BLaER1 (cell line): ENCODE measurements around the gene SELENOV.

Experiments used
- H3K27ac ChIP-seq: shearing (Covaris generic); formaldehyde crosslinking; 2 replicates; pipeline ENCODE4 v1.8.1; 2022
- H3K27me3 ChIP-seq: shearing (Covaris generic); formaldehyde crosslinking; 2 replicates; pipeline ENCODE4 v1.8.1; 2022
- H3K36me3 ChIP-seq: shearing (Covaris generic); formaldehyde crosslinking; 2 replicates; pipeline ENCODE4 v1.8.1; 2022
- H3K4me1 ChIP-seq: shearing (Covaris generic); formaldehyde crosslinking; 2 replicates; pipeline ENCODE4 v1.8.1; 2022
- H3K4me2 ChIP-seq: shearing (Covaris generic); formaldehyde crosslinking; 2 replicates; pipeline ENCODE4 v1.8.1; 2022
- H3K4me3 ChIP-seq: shearing (Covaris generic); formaldehyde crosslinking; 2 replicates; pipeline ENCODE4 v1.8.1; 2022
- H3K9ac ChIP-seq: shearing (Covaris generic); formaldehyde crosslinking; 2 replicates; pipeline ENCODE4 v1.8.1; 2022
- H3K9me3 ChIP-seq: shearing (Covaris generic); formaldehyde crosslinking; 2 replicates; pipeline ENCODE4 v1.8.1; 2022
- H4K20me1 ChIP-seq: shearing (Covaris generic); formaldehyde crosslinking; 2 replicates; pipeline ENCODE4 v1.8.1; 2022
- Cebpa-rat ChIP-seq: shearing (Covaris generic); IDR thresholded peaks from 2 replicates; pipeline ENCODE4 v1.8.1; 2022

Gene SELENOV

GRCh38 chr19:39501340-39501739 lies 13.6 kb upstream of the SELENOV start:
- H3K27ac ChIP-seq: no peak overlapping the region
- no peak overlapping the region for H3K4me2 ChIP-seq
- H3K9ac ChIP-seq: no peak overlapping the region
- peaks cover 30% of the 10 kb centered on the region; the same call in 1 of the 2 replicates for H3K36me3 ChIP-seq
- H3K4me3 ChIP-seq: no peak overlapping the region
- H3K4me1 ChIP-seq: peaks cover 30% of the 10 kb centered on the region
- no peaks in the 10 kb centered on the region for H3K9me3 ChIP-seq
- peaks cover 27% of the 10 kb centered on the region for H3K27me3 ChIP-seq
- H4K20me1 ChIP-seq: peaks cover 15% of the 10 kb centered on the region; the same call in 1 of the 2 replicates
- TF ChIP-seq Cebpa-rat: no peak

- Histone ChIP-seq H3K27ac (no peak overlapping the region), H3K4me3 (no peak overlapping the region), H3K9me3 (no peaks in the 10 kb centered on the region), H3K9ac (no peak overlapping the region), H3K27me3 (peaks cover 42% of the 10 kb centered on the region), H3K4me1 (peaks cover 31% of the 10 kb centered on the region), H3K36me3 (peaks cover 30% of the 10 kb centered on the region; the same call in 1 of the 2 replicates), H4K20me1 (peaks cover 30% of the 10 kb centered on the region), H3K4me2 (no peak overlapping the region)
- TF ChIP-seq Cebpa-rat: no peak
Measured at GRCh38 chr19:39502640-39503417, 12.1 kb upstream of the SELENOV start.

GRCh38 chr19:39506598-39506943 lies 8.4 kb upstream of the SELENOV start:
- Histone ChIP-seq H3K9ac (peak overlapping the region; percentile 58; the same call in 1 of the 2 replicates), H3K36me3 (peaks cover 24% of the 10 kb centered on the region; the same call in 1 of the 2 replicates), H3K27ac (no peak overlapping the region), H3K9me3 (peaks cover 3% of the 10 kb centered on the region; the same call in 1 of the 2 replicates), H4K20me1 (peaks cover 37% of the 10 kb centered on the region), H3K4me3 (peak overlapping the region; percentile 66), H3K4me2 (peak overlapping the region; percentile 80), H3K27me3 (peaks cover 54% of the 10 kb centered on the region), H3K4me1 (peaks cover 15% of the 10 kb centered on the region)
- no peak for TF ChIP-seq Cebpa-rat

- H3K4me3 ChIP-seq: peak overlapping the region; percentile 66
- H3K9me3 ChIP-seq: peaks cover 4% of the 10 kb centered on the region; the same call in 1 of the 2 replicates
- no peak for TF ChIP-seq Cebpa-rat
- peaks cover 37% of the 10 kb centered on the region for H4K20me1 ChIP-seq
- peak overlapping the region; percentile 58 for H3K9ac ChIP-seq
- H3K4me2 ChIP-seq: peak overlapping the region; percentile 80
- H3K4me1 ChIP-seq: peaks cover 15% of the 10 kb centered on the region
- H3K36me3 ChIP-seq: peaks cover 23% of the 10 kb centered on the region; the same call in 1 of the 2 replicates
- H3K27me3 ChIP-seq: peaks cover 56% of the 10 kb centered on the region
- H3K27ac ChIP-seq: no peak overlapping the region
Measured at GRCh38 chr19:39506944-39507714, 7.8 kb upstream of the SELENOV start.

GRCh38 chr19:39507715-39508364 lies 7.1 kb upstream of the SELENOV start:
- peaks cover 15% of the 10 kb centered on the region for H3K4me1 ChIP-seq
- peaks cover 23% of the 10 kb centered on the region; the same call in 1 of the 2 replicates for H3K36me3 ChIP-seq
- no peak overlapping the region for H3K9ac ChIP-seq
- no peak for TF ChIP-seq Cebpa-rat
- peaks cover 63% of the 10 kb centered on the region for H3K27me3 ChIP-seq
- H4K20me1 ChIP-seq: peaks cover 37% of the 10 kb centered on the region
- H3K4me3 ChIP-seq: peak overlapping the region; percentile 66
- H3K4me2 ChIP-seq: peak overlapping the region; percentile 80
- H3K9me3 ChIP-seq: peaks cover 4% of the 10 kb centered on the region; the same call in 1 of the 2 replicates
- H3K27ac ChIP-seq: no peak overlapping the region

- Histone ChIP-seq H3K4me1 (peaks cover 15% of the 10 kb centered on the region), H3K27ac (no peak overlapping the region), H3K36me3 (peaks cover 18% of the 10 kb centered on the region; the same call in 1 of the 2 replicates), H3K9ac (no peak overlapping the region), H3K4me3 (no peak overlapping the region), H4K20me1 (peaks cover 37% of the 10 kb centered on the region), H3K27me3 (peaks cover 71% of the 10 kb centered on the region), H3K9me3 (peaks cover 4% of the 10 kb centered on the region; the same call in 1 of the 2 replicates), H3K4me2 (no peak overlapping the region)
- TF ChIP-seq Cebpa-rat: no peak
Measured at GRCh38 chr19:39508629-39509028, 6.3 kb upstream of the SELENOV start.

- peaks cover 15% of the 10 kb centered on the region for H3K4me1 ChIP-seq
- TF ChIP-seq Cebpa-rat: no peak
- no peak overlapping the region for H3K27ac ChIP-seq
- peaks cover 34% of the 10 kb centered on the region for H4K20me1 ChIP-seq
- H3K9me3 ChIP-seq: peaks cover 4% of the 10 kb centered on the region; the same call in 1 of the 2 replicates
- H3K9ac ChIP-seq: no peak overlapping the region
- H3K4me2 ChIP-seq: no peak overlapping the region
- no peak overlapping the region for H3K4me3 ChIP-seq
- peaks cover 73% of the 10 kb centered on the region for H3K27me3 ChIP-seq
- H3K36me3 ChIP-seq: peaks cover 12% of the 10 kb centered on the region; the same call in 1 of the 2 replicates
Measured at GRCh38 chr19:39509233-39509632, 5.7 kb upstream of the SELENOV start.

GRCh38 chr19:39512988-39513387 lies 2.0 kb upstream of the SELENOV start:
- Histone ChIP-seq H3K4me2 (no peak overlapping the region), H3K27me3 (peaks cover 71% of the 10 kb centered on the region), H3K36me3 (no peaks in the 10 kb centered on the region), H3K9me3 (peaks cover 10% of the 10 kb centered on the region; the same call in 1 of the 2 replicates), H3K27ac (no peak overlapping the region), H3K4me3 (no peak overlapping the region), H4K20me1 (peaks cover 5% of the 10 kb centered on the region; the same call in 1 of the 2 replicates), H3K9ac (no peak overlapping the region), H3K4me1 (peaks cover 10% of the 10 kb centered on the region)
- no peak for TF ChIP-seq Cebpa-rat

- no peaks in the 10 kb centered on the region for H3K36me3 ChIP-seq
- H3K4me1 ChIP-seq: peaks cover 28% of the 10 kb centered on the region
- peak overlapping the region; percentile 43; the same call in 1 of the 2 replicates for H3K4me2 ChIP-seq
- H3K9ac ChIP-seq: no peak overlapping the region
- H4K20me1 ChIP-seq: no peaks in the 10 kb centered on the region; the same call in 1 of the 2 replicates
- peaks cover 10% of the 10 kb centered on the region; the same call in 1 of the 2 replicates for H3K9me3 ChIP-seq
- peaks cover 61% of the 10 kb centered on the region for H3K27me3 ChIP-seq
- H3K27ac ChIP-seq: no peak overlapping the region
- H3K4me3 ChIP-seq: peak overlapping the region; percentile 23; the same call in 1 of the 2 replicates
- no peak for TF ChIP-seq Cebpa-rat
Measured at GRCh38 chr19:39515551-39516191, 732 bp downstream of the SELENOV start.
